GM12801 (cell line): ENCODE measurements around the gene IMPA2.

Source experiments
- TF ChIP-seq, protein P1 (sequence below): IDR thresholded peaks from one replicate; pipeline ENCODE4 v1.5.1; 2011; ENCODE audit warnings: control low read depth; ENCODE audit not compliant: insufficient read length; ENCODE audit errors: extremely low read depth

The IMPA2 gene

DNA sequence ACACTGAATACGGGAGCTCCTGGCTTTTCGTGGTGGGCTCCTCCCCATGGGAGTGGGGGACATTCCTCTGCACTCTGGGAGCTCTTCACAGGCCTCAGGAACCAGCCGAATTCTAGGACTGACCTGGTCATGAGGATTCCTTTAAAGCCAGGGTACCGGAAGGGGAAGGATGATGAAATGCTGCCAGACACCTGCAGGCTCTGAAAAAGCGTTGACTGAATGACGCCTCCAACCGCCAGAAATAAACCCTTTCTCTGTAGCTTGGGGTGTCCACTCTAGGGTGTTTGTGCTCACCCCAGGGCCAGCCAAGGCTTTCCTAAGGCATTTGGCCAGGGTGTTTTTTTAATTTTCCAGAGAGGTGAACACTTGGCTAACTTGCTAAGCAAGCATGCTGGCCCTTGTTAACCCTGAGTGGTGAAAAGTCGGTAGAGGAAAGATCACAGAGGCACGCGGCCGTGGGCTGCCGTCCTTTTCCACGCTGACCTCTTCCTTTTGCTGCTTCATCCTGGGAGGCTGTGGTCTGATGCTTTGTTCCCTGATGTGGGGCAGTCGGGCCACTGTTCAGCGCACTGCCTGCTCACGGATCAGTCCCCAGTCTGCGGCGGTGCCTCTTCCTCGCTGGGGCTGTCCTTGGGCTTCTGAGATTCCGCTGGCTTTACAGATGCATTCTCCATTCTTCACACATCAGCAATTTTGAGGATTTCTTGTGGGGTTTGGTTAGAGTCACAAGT lies 32.0 kb downstream of the IMPA2 start:
- TF ChIP-seq, protein P1, sequence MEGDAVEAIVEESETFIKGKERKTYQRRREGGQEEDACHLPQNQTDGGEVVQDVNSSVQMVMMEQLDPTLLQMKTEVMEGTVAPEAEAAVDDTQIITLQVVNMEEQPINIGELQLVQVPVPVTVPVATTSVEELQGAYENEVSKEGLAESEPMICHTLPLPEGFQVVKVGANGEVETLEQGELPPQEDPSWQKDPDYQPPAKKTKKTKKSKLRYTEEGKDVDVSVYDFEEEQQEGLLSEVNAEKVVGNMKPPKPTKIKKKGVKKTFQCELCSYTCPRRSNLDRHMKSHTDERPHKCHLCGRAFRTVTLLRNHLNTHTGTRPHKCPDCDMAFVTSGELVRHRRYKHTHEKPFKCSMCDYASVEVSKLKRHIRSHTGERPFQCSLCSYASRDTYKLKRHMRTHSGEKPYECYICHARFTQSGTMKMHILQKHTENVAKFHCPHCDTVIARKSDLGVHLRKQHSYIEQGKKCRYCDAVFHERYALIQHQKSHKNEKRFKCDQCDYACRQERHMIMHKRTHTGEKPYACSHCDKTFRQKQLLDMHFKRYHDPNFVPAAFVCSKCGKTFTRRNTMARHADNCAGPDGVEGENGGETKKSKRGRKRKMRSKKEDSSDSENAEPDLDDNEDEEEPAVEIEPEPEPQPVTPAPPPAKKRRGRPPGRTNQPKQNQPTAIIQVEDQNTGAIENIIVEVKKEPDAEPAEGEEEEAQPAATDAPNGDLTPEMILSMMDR = no peak

DNA sequence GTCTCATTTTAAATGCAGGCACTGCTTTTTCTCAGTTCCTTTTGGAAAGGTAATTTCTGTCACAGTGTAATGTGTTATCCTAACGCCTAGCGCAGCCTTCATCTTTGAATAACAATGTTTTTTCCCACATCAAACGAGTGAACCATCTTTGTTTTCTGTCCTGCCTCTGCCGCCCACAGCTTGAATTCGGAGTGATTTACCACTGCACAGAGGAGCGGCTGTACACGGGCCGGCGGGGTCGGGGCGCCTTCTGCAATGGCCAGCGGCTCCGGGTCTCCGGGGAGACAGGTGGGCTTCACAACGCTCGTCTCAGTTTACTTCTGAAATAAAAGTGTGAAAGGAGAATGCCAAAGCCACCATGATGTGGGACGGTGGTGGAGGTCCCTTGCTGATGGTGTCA lies 32.8 kb downstream of the IMPA2 start:
- TF ChIP-seq, protein P1 = no peak

DNA sequence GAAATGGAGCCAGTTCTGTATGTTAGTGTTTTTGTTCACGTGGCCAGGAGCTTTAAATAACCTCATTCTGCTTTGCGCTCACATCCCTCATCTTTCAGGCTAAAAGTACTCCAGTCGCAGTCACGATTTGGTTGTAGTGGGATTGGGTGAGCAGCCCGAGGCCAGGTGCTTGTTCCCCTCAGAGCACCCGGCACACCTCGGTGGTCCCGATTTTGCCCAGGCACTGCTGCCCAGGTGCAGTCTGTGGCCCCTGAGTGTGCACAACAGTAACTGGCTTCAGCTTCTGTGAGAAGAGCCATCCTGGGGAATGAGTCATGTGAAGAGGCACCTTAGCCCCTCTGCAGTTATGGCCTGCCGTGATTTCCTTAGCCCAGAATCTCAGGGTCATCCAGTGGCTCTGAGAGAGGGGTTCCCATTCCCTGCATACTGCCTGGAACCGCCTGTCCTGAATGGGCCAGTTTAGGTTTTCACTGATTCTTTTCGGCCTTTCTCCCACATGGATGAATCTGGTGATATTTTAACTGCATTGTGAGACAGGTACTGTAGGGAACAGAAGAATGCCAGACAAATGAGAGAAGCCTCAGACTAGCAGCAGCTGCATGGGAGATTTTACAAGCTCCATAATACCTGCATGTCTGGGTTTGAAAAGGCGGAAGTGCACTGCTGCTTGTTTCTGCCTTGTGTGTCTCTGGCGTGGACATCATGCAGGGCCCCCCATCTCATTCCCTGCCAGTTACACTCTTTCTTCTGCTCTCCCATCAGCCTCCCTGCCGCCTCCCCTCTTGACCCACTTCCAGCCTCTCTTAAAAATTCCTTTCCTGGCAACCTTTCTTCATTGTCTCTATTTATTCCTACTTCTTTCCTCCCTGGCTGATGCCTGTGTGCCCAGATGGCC lies 33.5 kb downstream of the IMPA2 start:
- TF ChIP-seq, protein P1 = no peak

DNA sequence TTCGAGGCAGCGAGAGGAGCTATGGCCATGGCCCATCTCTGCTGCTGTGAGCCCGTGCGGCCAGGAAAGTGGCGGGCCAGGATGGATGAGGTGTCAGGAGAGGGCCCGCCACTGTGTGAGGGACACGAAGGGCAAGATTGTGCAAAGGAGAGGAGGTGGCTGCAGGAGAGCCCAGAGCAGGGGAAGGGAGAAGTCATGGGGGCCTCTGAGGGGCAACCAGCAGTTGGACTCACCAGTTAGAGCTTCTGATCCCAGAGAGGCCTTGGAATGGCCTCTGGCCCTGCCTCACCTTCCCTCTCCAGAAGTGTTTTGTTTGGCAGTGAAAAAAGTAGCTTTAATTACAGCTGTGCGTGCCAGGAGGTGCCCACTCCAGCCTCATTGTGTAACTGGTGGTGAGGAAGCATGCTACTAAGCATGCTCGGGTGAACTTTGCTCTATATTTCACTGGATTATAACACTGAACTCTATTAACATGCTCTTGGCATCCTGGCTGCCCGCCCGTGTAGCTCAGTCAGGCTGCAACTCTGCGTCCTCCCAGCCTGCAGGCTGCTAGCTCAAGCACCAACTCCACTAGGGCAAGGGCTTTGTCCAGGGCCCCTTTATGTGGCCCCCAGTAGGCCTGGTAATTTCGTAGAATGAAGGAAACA lies 34.2 kb downstream of the IMPA2 start:
- TF ChIP-seq, protein P1 = no peak

DNA sequence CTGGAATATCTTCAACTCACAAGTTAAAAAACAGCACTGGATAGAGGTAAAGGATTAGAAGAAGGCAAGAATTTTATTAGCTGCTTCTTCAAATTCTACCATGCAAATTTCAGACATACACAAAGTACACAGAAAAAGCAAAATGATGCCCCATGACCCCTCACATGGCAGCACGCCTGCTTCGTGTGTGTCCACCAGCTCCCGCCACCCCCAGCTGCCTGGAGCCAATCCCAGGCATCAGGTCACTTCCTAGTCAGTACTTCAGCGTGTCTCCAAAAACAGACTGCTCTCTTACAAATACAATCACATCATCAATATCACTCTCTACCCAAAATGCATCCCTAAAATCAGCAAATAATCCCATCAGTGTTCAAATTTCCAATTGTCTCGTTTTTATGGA lies 35.8 kb downstream of the IMPA2 start:
- TF ChIP-seq, protein P1 = no peak

DNA sequence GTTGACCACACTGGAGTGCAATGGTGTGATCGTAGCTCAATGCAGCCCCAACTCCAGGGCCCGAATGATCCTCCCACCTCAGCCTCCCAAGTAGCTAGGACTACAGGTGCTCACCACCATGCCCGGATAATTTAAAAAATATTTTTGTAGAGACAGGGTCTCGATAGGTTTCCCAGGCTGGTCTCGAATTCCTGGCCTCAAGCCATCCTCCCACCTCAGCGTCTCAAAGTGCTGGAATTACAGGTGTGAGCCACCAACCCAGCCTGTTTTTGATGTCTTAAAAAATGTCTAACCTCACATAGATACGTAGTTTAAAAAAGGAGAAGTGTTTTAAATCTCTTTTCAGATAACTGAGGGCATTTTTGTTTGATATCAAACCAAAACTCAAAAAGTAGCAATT lies 37.6 kb downstream of the IMPA2 start:
- TF ChIP-seq, protein P1 = no peak

DNA sequence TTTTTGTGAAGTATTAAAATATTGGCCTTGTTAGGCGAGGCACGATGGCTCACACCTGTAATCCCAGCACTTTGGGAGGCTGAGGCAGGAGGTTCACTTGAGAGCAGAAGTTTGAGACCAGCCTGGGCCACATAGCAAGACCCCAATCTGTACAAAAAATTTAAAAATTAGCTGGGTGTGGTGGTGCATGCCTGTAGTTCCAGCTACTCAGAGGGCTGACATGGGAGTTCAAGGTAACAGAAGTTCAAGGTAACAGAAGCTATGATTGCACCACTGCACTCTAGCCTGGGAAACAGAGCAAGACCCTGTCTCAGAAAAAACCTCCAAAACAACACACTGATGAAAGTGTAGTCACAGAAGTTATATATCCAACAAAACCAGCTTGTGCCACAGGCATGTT lies 39.8 kb downstream of the IMPA2 start:
- TF ChIP-seq, protein P1 = no peak
